GM12892 (cell line): ENCODE measurements around the gene NAA11.

Experiments used
- POLR2A ChIP-seq: IDR thresholded peaks from 2 replicates; pipeline ENCODE4 v1.6.1; 2011; ENCODE audit warnings: low read depth, low read length, control low read depth
- POLR2AphosphoS5 ChIP-seq: IDR thresholded peaks from 2 replicates; pipeline ENCODE4 v1.6.1; 2011; ENCODE audit warnings: low read depth, low read length, control low read depth
- TAF1 ChIP-seq: IDR thresholded peaks from 2 replicates; pipeline ENCODE4 v1.6.1; 2011; ENCODE audit warnings: low read depth, mild to moderate bottlenecking, control low read depth, low read length, borderline replicate concordance

DNA sequence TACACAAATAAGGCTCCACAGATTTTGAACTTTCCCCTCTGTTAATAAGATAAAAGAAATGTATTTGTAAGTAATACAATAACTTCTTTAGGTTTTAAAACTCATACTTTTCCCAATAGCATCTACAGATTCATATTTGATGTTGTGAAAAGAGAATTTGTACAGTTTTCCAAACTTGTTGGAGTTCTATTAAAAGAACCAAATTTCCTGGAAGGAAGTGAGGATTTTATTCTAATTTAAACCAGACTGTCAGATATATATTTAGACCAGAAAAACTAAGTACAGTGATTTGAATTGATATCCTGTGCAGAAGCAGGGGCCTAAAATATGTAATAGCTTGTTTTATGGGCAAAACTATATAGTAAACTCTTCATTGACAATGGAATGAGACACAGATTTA lies 53.7 kb downstream of the NAA11 start:
- TF ChIP-seq POLR2A (no peak), POLR2AphosphoS5 (no peak), TAF1 (no peak)
